Bronchial epithelial cell (primary cell): ENCODE data around the gene CRADD. TPM values are rescaled to one million over a fixed set of nuclear protein-coding genes. Genes with fewer than 3 reads are reported as not detected.

Experiments
- DNase-seq: peaks from one replicate; pipeline ENCODE4 v3.0.0-alpha.2; 2010; ENCODE audit warnings: low read depth
- FAIRE-seq: peaks from 2 replicates; lab custom pipeline; 2011; peaks lifted over from hg19 to GRCh38; lab: Jason Lieb, UNC
- H3K27me3 ChIP-seq: 2 replicates; pipeline ENCODE4 v1.5.1; 2011; ENCODE audit warnings: low read length; ENCODE audit not compliant: control insufficient read depth, insufficient read depth
- H3K36me3 ChIP-seq: 2 replicates; pipeline ENCODE4 v1.5.1; 2011; ENCODE audit warnings: low read length; ENCODE audit not compliant: control insufficient read depth, insufficient read depth
- H3K4me3 ChIP-seq: 2 replicates; pipeline ENCODE4 v1.5.1; 2011; ENCODE audit warnings: mild to moderate bottlenecking, low read depth, low read length, control low read depth
- total RNA-seq: library from RNA; depleted of rRNA; stranded (reverse); fragments of >200 nt; gene quantifications from 2 replicates; pipeline ENCODE4 v1.2.1, GENCODE V29; 2014
- TF ChIP-seq, protein P1 (sequence below): IDR thresholded peaks from 2 replicates; pipeline ENCODE4 v1.5.1; 2011; ENCODE audit warnings: mild to moderate bottlenecking, moderate library complexity, low read length, control low read depth, inconsistent platforms; ENCODE audit not compliant: insufficient read depth, severe bottlenecking

The CRADD gene
- total RNA-seq, 1 donor from 2014 or later: 11.8 TPM

DNA sequence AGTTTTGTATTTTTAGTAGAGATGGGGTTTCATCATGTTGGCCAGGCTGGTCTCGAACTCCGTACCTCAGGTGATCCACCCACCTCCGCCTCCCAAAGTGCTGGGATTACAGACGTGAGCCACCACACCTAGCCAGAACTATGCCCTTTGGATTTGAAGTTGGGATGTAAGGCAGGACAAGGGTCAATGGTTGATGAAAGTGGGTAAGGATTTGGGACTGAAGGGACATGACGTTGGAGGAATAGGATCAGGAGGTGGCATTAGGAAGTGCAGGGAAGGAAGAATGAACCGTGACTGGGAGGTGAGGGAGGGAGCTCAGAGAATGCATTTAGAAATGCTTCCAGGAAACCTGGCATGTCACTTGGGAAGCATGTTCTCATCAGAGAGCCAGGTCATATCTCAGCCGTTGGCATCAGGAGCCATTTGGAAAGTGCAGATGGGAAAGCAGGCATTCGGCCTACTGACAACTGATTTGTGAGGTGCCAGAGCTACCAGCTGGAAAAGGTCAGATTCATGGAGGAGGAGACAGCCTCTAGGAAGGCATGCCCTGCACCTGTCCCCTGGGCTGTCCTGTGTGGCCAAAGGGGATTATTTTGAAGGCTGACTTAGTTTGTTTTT lies 2.2 kb downstream of the CRADD start:
- TF ChIP-seq, protein P1, sequence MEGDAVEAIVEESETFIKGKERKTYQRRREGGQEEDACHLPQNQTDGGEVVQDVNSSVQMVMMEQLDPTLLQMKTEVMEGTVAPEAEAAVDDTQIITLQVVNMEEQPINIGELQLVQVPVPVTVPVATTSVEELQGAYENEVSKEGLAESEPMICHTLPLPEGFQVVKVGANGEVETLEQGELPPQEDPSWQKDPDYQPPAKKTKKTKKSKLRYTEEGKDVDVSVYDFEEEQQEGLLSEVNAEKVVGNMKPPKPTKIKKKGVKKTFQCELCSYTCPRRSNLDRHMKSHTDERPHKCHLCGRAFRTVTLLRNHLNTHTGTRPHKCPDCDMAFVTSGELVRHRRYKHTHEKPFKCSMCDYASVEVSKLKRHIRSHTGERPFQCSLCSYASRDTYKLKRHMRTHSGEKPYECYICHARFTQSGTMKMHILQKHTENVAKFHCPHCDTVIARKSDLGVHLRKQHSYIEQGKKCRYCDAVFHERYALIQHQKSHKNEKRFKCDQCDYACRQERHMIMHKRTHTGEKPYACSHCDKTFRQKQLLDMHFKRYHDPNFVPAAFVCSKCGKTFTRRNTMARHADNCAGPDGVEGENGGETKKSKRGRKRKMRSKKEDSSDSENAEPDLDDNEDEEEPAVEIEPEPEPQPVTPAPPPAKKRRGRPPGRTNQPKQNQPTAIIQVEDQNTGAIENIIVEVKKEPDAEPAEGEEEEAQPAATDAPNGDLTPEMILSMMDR: no peak
- DNase-seq: no peak
- Histone ChIP-seq H3K27me3 (no peaks in the 10 kb centered on the region), H3K36me3 (no peaks in the 10 kb centered on the region), H3K4me3 (no peak overlapping the region)
- no peak for FAIRE-seq

DNA sequence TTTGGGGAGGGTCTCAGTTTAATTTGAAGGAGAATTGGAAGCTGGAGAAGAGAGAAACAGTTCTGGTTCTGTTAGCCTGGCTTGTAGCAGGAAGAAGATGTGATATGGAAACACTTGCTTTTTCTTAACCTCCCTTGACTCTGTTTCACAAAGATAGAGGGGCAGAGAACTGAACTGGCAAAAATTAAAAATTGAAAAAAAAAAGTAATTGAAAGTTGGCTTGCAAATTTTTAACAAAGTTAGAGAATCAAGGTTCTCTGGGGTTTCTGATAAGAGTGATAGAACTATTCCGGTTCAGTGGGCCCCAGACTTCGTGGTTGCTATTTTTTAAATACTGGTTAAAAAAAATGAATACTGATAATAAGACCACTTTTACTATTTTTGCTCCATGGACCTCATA lies 2.8 kb downstream of the CRADD start:
- H3K36me3 ChIP-seq: no peaks in the 10 kb centered on the region
- H3K4me3 ChIP-seq: no peak overlapping the region
- FAIRE-seq (no peak), DNase-seq (no peak)
- TF ChIP-seq, protein P1: no peak
- no peaks in the 10 kb centered on the region for H3K27me3 ChIP-seq

DNA sequence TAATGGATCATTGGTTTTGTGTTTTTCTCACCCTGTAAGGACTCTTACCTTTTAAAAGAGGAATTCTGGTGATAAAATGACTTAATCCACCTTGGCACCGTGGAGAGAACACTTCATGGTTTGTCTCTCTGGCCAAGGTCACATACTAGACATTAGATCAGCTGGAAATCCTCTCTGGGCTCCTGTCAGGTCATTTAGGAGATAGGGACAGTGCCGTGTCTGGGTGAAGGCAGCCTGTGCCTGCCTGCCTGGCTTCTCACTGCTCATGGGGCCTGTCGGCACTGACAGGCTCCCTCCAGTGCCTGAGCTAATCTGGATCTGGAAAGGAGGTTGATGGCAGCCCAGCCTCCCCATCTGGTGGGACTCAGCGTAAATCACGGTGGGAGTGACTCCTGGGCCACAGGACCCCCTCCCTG lies 5.7 kb downstream of the CRADD start:
- H3K36me3 ChIP-seq: no peaks in the 10 kb centered on the region
- DNase-seq (no peak), FAIRE-seq (no peak)
- TF ChIP-seq, protein P1: no peak
- H3K4me3 ChIP-seq: no peak overlapping the region
- H3K27me3 ChIP-seq: no peaks in the 10 kb centered on the region

DNA sequence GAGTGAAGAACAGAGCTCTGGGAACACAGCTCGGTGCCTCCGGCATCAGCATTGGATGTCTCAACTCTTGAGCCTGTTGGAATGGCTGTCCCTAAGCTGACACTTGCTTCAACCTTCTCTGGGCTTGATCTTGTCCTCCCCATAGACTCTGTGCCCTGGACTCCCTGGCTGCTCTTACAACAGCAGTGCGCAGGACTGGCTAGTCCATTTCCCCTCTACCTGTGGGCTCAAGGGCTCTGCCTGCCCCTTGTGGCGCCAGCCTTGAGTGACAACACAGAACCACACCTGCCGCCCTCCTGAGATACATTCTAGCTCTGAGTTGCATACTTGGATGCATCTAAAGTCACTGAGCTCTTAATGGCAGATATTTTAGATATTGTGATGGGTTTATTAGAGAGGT lies 6.2 kb downstream of the CRADD start:
- no peaks in the 10 kb centered on the region for H3K27me3 ChIP-seq
- no peak overlapping the region for H3K4me3 ChIP-seq
- no peaks in the 10 kb centered on the region for H3K36me3 ChIP-seq
- DNase-seq (no peak), FAIRE-seq (no peak)
- TF ChIP-seq, protein P1: no peak

DNA sequence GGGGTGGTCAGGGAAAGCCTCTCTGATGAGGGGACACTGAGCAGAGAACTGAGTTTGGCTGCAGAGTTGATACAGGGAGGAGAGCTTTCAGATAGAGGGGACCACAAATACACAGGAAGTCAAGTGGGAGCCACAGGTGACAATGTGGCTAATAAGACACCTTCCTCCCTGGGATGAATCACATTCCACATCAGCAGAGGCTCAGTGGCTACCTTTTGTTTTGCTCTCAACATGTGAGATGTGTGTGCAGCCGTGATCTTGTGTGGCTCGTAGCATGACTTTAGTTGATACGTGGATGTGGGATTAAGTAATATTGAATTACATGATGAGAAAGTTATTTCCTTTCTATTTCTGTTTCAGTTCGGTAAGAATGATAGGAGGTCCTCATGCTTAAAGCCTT lies 7.5 kb downstream of the CRADD start:
- Histone ChIP-seq H3K36me3 (no peaks in the 10 kb centered on the region), H3K27me3 (no peaks in the 10 kb centered on the region), H3K4me3 (no peak overlapping the region)
- no peak for FAIRE-seq
- DNase-seq: no peak
- TF ChIP-seq, protein P1: no peak
